ENCODE measurements around the gene RANBP6.
A peak's percentile ranks its signal among the peaks of the same experiment; 100 is the strongest.
"Not testable (repeated sequence)": the region's sequence is repeated elsewhere in the genome, so short reads cannot be mapped to it uniquely, and the experiment has no call there.

RANBP6 gene

DNA sequence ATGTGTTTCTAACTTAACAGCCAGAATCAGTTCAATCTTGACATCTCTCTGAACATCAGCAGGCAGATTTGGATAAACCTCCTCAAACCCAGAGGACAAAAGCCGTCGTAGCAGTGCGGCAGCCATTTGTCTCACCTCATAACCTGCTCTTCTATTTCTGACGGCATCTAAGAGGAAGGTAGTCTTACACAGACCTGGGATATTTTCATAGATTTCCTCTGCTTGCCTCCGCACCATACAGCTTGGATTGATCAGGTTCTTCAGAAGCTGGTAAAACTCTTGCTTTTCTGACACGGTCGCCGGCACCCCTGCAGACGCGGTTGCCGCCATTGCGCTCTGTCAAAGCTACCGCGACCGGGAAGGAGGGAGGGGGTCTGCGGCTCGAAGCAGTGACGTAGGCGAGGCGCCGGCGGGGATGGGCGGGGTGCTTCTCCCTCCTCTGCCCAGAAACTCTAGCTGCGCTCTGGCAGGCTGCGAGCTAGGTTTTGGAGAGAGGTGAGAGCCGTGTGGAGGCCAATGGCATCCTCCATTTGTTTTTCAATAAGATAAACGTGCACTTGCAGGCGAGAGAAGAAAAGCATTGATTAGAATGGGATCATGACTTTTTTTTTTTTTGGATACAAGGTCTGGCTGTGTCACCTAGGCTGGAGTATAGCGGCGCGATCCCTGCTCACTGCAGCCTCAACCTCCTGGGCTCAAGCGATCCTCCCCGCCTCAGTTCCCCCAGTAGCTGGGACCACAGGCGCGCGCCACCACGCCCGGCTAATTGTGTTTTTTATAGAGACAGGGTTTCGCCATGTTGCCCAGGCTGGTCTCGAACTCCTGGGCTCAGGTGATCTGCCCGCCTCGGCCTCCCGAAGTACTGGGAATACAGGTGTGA is at the start of gene RANBP6:
Gene RANBP6, minus strand, starts transcription at position 347 of the 880 bp plus-strand sequence. Its CDS starts 17 bp downstream, at position 330.
- peak within 1 kb of the TSS; percentile 94 for H3K4me3 Mint-ChIP-seq
- peaks cover 46% of the 10 kb centered on the region for H3K4me1 Mint-ChIP-seq
- H3K36me3 Mint-ChIP-seq = peaks cover 33% of the 10 kb centered on the region
- H3K27me3 Mint-ChIP-seq = no peaks in the 10 kb centered on the region
- peak within 1 kb of the TSS; percentile 95 for H3K27ac Mint-ChIP-seq
- H3K9me3 Mint-ChIP-seq = peaks cover 11% of the 10 kb centered on the region

DNA sequence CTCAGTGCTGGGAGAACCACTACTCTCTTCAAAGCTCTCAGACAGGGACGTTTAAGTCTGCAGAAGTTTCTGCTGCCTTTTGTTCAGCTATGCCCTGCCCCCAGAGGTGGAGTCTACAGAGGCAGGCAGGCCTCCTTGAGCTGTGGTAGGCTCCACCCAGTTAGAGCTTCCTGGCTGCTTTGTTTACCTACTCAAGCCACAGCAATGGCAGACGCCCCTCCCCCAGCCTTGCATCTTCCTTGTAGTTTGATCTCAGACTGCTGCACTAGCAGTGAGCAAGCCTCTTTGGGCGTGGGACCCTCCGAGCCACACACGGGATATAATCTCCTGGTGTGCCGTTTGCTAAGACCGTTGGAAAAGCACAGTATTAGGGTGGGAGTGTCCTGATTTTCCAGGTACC is 47.7 kb upstream of the RANBP6 start:
- not testable (repeated sequence) for H3K9me3 Mint-ChIP-seq, H3K27ac Mint-ChIP-seq, H3K4me3 Mint-ChIP-seq, H3K36me3 Mint-ChIP-seq, H3K4me1 Mint-ChIP-seq, H3K27me3 Mint-ChIP-seq

DNA sequence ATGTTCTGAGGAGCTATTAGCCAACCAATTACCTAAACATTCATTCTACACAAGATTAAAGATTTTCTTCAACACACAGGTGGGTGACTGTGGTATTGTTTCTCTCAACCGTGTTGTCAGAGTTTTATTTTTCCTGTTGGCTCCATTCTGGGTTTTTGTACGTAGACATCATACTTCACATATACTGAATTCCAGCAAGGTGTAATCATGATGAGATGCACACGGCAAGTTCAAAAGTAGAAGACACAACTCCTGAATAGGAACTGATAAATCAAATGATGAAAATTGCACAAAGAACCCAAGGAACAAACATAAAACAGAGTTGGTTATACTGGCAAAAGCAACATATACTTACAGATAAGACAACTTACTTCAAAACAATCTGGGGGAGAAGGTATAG is 40.2 kb upstream of the RANBP6 start:
- Mint-ChIP-seq H3K36me3 (no peaks in the 10 kb centered on the region), H3K27ac (no peak overlapping the region)

DNA sequence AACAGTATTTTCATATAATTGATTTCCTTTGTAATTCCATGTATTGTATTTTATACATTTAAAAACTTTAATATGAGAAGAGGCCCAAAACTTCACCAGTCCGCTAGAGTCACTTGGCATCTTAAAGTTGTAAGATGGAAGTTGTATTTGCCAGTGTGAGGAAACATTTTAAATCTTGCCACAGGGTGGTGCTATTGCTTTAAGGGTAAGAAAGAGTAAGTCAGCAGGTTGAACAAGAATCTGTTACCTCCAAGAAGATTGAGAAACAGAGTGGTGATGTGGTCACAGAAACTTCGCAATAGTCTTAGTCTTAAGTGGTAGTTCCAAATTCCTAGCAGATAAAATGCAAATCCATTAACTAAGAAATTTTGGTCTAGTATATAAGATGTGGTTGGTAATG is 39.8 kb upstream of the RANBP6 start:
- Mint-ChIP-seq H3K9me3 (no peaks in the 10 kb centered on the region), H3K4me1 (peaks cover 4% of the 10 kb centered on the region), H3K36me3 (no peaks in the 10 kb centered on the region), H3K27ac (no peak overlapping the region), H3K4me3 (no peak overlapping the region), H3K27me3 (no peaks in the 10 kb centered on the region)

More for the DNA sequence above, 40.2 kb upstream of the RANBP6 start:
- H3K9me3 Mint-ChIP-seq = no peaks in the 10 kb centered on the region
- H3K27me3 Mint-ChIP-seq = peaks cover 2% of the 10 kb centered on the region
- no peak overlapping the region for H3K4me3 Mint-ChIP-seq
- H3K4me1 Mint-ChIP-seq = peaks cover 4% of the 10 kb centered on the region

DNA sequence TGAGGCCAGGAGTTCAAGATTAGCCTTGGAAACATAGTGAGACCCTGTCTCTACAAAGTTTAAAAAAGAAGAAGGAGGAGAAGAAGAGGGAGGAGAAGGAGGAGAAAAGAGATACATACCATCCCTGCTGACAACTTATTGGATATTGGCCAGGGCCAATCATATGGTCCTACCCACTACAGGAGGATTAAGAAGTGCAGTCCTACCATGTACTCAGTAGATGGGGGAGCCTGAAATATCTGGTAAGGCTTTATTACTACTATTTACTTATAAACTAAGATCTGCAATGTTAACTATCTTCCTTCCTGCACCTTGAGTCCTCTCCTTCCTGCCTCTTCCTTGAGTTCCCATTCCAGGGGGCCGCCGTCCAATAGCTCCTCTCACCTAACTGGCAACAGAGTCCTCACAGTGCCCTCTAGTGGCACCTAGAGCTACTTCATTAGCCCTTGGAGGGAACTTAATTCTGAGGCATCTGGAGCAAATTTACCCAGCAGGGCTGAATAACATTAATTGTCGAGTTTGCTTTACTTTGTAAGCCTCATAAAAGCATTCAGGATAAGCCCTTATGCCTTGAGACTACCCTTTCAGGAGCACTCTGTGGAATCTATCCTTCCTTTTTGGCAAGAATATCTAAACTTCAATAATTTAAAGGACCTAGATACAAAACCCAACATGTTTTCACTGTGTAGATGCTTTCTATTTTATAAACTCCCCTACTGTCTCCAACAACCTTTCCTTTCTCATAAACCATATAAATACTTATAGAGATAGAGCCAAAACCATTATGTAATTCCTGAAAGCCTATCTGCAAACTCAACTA is 39.1 kb upstream of the RANBP6 start:
- H3K36me3 Mint-ChIP-seq = no peaks in the 10 kb centered on the region
- H3K4me3 Mint-ChIP-seq = no peak overlapping the region
- H3K4me1 Mint-ChIP-seq = peaks cover 9% of the 10 kb centered on the region
- no peaks in the 10 kb centered on the region for H3K27me3 Mint-ChIP-seq
- no peak overlapping the region for H3K27ac Mint-ChIP-seq
- H3K9me3 Mint-ChIP-seq = no peaks in the 10 kb centered on the region

DNA sequence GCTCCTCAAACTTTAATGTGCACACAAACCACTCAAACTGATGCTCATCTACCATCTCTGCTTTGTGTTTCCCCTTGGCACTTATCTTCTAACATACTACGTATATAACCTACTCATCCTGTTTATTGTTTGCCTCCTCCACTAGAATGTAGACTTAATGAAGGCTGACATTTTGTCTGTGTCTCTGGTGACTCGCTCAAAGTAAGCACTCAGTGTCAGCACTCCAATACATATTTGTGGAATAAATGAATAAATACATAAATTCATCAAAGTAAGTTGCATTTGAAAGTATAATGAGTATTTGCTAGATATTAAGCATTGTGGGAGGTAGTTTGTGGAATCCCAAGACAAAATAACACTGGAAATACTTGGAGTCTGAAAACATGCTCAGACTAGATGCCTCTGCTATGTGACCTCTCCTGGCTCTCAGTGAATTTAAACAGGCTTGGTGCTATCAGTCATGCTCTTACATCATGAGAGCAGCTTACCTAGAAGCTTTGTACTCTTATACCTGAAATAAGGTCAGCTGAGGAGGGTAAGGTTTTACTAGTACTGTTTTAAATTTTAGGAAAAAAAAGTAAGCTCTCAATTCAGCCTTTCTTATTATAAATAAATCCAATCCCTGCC is 37.0 kb upstream of the RANBP6 start:
- no peak overlapping the region for H3K27ac Mint-ChIP-seq
- no peaks in the 10 kb centered on the region for H3K27me3 Mint-ChIP-seq
- H3K9me3 Mint-ChIP-seq = no peaks in the 10 kb centered on the region
- peaks cover 9% of the 10 kb centered on the region for H3K4me1 Mint-ChIP-seq
- H3K4me3 Mint-ChIP-seq = no peak overlapping the region
- no peaks in the 10 kb centered on the region for H3K36me3 Mint-ChIP-seq

DNA sequence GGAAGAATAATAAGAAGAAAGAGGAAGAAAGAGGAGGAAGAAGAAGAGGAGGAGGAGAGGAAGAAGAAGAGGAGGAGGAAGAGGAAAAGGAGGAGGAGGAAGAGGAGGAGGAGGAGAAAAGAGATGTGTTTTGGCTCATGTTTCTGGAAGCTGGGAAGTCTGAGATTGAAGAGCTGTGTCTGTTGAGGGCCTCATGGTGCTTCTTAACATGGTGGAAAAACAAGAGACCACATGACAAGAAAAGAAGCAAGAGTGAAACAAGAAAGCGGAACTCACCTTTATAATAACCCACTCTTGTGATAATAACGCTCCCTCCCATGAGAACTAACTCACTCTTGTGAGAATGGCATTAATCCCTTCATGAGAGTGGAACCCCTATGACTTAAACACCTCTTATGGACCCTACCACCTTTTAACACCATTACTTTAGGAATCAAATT is 36.1 kb upstream of the RANBP6 start:
- H3K9me3 Mint-ChIP-seq = no peaks in the 10 kb centered on the region
- no peak overlapping the region for H3K27ac Mint-ChIP-seq
- H3K36me3 Mint-ChIP-seq = no peaks in the 10 kb centered on the region
- H3K27me3 Mint-ChIP-seq = peaks cover 2% of the 10 kb centered on the region
- H3K4me3 Mint-ChIP-seq = no peak overlapping the region
- peaks cover 9% of the 10 kb centered on the region for H3K4me1 Mint-ChIP-seq

DNA sequence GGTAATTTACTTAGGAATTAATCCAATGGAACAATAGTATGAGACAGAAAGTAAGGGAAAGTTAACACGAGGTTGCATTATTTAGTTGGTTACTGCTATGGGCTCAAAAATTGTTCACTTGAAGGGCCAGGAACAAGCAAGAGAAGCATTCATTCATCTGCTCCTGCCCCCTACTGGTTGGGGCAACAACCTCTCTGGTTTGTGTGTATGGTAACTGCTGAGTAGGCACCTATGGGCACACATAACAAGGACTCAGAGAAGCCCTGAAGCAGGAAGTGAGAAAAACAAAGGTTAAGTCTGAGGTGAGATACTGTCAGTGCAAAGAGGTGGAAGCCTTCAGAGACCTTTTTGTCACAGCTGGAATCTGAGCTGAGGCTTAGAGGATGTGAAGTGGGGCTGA is 34.4 kb upstream of the RANBP6 start:
- Mint-ChIP-seq H3K27ac (no peak overlapping the region), H3K27me3 (peaks cover 4% of the 10 kb centered on the region), H3K4me3 (no peak overlapping the region), H3K9me3 (no peaks in the 10 kb centered on the region), H3K36me3 (no peaks in the 10 kb centered on the region), H3K4me1 (peaks cover 6% of the 10 kb centered on the region)

DNA sequence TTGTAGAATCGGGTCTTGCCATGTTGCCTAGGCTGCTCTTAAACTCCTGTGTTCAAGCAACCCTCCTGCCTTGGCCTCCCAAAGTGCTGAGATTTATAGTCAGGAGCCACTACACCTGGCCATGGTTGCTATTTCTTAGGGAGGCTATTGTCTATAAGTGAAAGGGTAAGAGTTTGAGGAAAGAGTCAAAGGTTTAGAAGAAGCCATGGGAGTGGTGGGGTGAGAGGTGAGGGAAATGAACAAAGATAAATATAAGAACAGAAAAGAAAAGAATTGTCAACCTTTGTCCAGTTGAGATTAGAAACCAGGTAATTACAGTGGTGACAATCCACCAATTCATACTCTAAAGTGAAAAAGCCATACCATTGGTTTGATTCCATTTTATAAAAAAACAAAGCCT is 32.6 kb upstream of the RANBP6 start:
- no peaks in the 10 kb centered on the region for H3K9me3 Mint-ChIP-seq
- peaks cover 5% of the 10 kb centered on the region for H3K4me1 Mint-ChIP-seq
- no peak overlapping the region for H3K4me3 Mint-ChIP-seq
- no peak overlapping the region for H3K27ac Mint-ChIP-seq
- H3K27me3 Mint-ChIP-seq = peaks cover 4% of the 10 kb centered on the region
- no peaks in the 10 kb centered on the region for H3K36me3 Mint-ChIP-seq

DNA sequence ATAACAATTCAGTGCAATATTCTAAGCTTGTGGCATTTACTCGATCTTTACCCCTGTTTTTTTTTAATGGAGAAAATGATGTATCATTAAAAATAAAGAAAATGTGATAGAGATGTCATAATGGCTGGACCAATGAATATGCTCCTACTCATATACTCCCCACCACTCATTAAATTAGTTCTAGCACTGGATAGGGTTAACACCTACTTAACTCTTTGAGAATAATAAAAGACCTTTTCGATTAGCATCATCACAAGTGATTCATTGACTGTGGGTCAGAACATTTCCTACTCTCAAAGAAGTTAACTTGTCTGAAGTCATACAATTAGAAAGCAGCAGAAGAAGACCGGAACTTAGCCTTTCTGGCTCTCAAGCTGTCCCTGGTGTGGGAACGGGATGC is 31.6 kb upstream of the RANBP6 start:
- peaks cover 4% of the 10 kb centered on the region for H3K27me3 Mint-ChIP-seq
- H3K9me3 Mint-ChIP-seq = no peaks in the 10 kb centered on the region
- H3K36me3 Mint-ChIP-seq = no peaks in the 10 kb centered on the region
- peak overlapping the region; percentile 48 for H3K27ac Mint-ChIP-seq
- H3K4me3 Mint-ChIP-seq = no peak overlapping the region
- H3K4me1 Mint-ChIP-seq = peaks cover 5% of the 10 kb centered on the region

DNA sequence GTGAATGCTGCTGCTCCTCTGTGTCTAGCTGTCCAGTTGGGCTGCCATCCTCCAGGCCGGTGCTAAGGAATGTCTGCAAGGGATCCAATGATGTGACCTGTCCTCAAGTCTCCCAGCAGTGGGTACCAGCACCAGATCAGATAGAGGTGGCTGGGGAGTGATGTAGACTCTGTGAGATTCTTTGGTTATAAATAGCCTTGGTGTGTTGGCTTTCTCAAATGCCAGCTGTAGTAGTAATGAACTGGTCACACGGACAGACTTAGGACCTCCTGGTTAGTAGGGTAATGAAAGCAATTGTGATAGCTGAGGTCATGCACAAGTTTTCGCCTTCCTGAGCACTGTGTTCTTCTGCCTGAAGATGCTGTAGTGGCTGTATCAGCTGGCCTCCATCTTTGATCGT is 29.9 kb upstream of the RANBP6 start:
- Mint-ChIP-seq H3K4me1 (peaks cover 5% of the 10 kb centered on the region), H3K27me3 (peaks cover 7% of the 10 kb centered on the region), H3K36me3 (no peaks in the 10 kb centered on the region), H3K4me3 (no peak overlapping the region), H3K27ac (no peak overlapping the region), H3K9me3 (no peaks in the 10 kb centered on the region)

DNA sequence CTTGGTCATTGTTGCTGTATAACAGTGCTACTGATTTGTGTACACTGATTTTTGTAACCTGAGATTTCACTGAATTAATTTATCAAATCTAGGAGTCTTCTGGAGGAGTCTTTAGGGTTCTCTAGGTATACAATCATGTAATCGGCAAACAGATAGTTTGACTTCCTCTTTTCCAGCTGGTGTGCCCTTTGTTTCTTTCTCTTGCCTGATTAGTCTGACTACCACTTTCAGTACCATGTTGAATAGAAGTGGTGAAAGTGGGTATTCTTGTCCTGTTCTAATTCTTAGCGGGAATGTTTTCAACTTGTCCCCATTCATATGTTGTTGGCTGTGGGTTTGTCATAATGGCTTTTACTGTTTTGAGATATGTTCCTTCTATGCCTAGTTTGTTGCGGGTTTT is 24.7 kb upstream of the RANBP6 start:
- H3K4me3 Mint-ChIP-seq = no peak overlapping the region
- no peaks in the 10 kb centered on the region for H3K36me3 Mint-ChIP-seq
- no peaks in the 10 kb centered on the region for H3K9me3 Mint-ChIP-seq
- no peaks in the 10 kb centered on the region for H3K4me1 Mint-ChIP-seq
- H3K27me3 Mint-ChIP-seq = peaks cover 3% of the 10 kb centered on the region
- H3K27ac Mint-ChIP-seq = no peak overlapping the region

DNA sequence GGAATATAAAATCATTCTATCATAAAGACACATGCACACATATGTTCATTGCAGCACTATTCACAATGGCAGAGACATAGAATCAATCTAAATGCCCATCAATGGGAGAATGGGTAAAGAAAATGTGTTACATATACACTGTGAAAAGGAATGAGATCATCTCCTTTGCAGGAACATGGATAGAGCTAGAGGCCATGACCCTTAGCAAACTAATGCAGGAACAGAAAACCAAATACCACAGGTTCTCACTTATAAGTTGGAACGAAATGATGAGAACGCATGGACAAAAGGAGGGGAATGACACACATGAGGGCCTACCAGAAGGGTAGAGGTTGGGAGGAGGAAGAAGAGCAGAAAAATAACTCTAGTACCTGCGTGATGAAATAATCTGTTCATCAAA is 21.0 kb upstream of the RANBP6 start:
- Mint-ChIP-seq H3K27me3 (peaks cover 1% of the 10 kb centered on the region), H3K36me3 (no peaks in the 10 kb centered on the region), H3K4me1 (no peaks in the 10 kb centered on the region), H3K9me3 (no peaks in the 10 kb centered on the region), H3K27ac (no peak overlapping the region), H3K4me3 (no peak overlapping the region)

DNA sequence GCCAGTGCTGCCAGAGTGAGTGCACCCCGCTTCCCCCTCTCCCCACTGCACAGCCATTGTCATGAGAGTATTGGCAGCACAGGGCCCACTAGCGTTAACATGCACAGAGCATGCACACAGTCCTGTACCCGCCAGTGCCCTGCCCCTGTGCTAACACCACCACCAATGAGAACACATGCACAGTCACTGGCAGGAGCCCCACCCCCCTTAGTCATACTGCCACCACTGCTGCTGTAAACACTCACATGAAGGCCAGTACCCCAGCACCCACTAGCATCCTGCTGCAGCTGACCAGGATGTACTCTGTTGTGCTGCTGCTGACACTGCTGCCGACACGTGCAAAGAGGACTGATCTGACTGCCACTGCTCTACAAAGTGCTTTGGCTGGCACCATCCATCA is 19.5 kb upstream of the RANBP6 start:
- Mint-ChIP-seq H3K27me3 (no peaks in the 10 kb centered on the region), H3K27ac (no peak overlapping the region), H3K4me1 (no peaks in the 10 kb centered on the region), H3K4me3 (no peak overlapping the region), H3K36me3 (no peaks in the 10 kb centered on the region), H3K9me3 (no peaks in the 10 kb centered on the region)

DNA sequence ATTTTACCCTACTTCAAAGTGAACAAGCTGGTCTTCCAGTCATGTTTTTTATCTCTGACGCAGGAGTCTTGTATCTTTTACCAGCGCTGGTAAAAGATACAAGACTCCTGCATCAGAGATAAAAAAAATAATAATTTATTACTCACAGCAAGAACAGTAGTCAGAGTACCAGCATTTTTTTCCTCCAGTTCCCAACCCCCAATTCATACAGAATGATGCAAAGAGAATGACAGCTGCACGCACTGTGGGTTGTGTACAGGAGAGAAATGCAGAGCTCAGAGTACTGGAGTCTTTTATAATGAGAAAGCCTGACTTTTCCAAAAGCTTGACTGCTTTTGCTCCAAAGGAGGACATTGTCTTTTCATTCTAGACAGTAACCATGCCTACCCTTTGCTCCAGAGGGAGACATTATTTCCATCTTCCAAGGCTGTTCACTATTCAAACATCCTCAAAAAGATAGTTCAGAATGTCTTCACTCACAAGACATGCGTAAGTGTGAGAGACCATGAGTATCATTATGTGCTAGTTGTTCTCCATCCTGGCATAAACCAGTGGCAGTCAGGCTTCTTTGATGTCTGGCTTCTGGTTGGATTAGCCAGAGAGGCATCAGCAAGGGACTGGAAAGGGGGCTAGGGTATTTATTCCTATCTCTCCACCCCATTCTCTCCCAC is 14.3 kb upstream of the RANBP6 start:
- no peaks in the 10 kb centered on the region for H3K9me3 Mint-ChIP-seq
- H3K36me3 Mint-ChIP-seq = no peaks in the 10 kb centered on the region
- H3K27ac Mint-ChIP-seq = no peak overlapping the region
- peaks cover 2% of the 10 kb centered on the region for H3K27me3 Mint-ChIP-seq
- no peaks in the 10 kb centered on the region for H3K4me1 Mint-ChIP-seq
- no peak overlapping the region for H3K4me3 Mint-ChIP-seq

All from activated naive CD4-positive, alpha-beta T cell treated with anti-CD3 and anti-CD28 coated beads, Interleukin-2, amount 50 U/mL, for 24 hours (primary cell).